Body of pancreas (tissue), 4 donors: ENCODE data around the gene NDC1. TPM values are rescaled to one million over a fixed set of nuclear protein-coding genes. Genes with fewer than 3 reads are reported as not detected.

Experiments used
- ATAC-seq: fragments of 150-250 bp; one replicate; pipeline ENCODE4 v1.9.1; 2016
- DNase-seq, 4 donors: peaks; one replicate each; pipeline ENCODE4 v3.0.0-alpha.2; 2019
- H3K27ac ChIP-seq, 4 donors: fragments of 200-600 bp; sonication (generic); 1 replicate in 3 of 4; 2 replicates in 1 of 4; pipeline versions ENCODE4 v1.5.1 to v1.6.1; 2016 to 2019; ENCODE audit warnings: mild to moderate bottlenecking in 1 of 4, mixed read lengths in 1 of 4, moderate library complexity in 1 of 4
- H3K27me3 ChIP-seq, 2 donors: fragments of 200-600 bp; sonication (generic); one replicate each; pipeline ENCODE4 v1.6.0; 2016; ENCODE audit warnings: mild to moderate bottlenecking in 1 of 2
- H3K36me3 ChIP-seq, 2 donors: fragments of 200-600 bp; sonication (generic); replicated peaks in 1 of 2; 2 replicates each; pipeline ENCODE4 v1.5.1; 2016; ENCODE audit warnings: low read depth in 2 of 2; ENCODE audit not compliant: insufficient read depth in 1 of 2
- H3K4me1 ChIP-seq: fragments of 200-600 bp; sonication (generic); one replicate; pipeline ENCODE4 v1.6.0; 2016
- H3K4me3 ChIP-seq, 2 donors: fragments of 200-600 bp; sonication (generic); 1 replicate in 1 of 2; 2 replicates in 1 of 2; pipeline ENCODE4 v1.5.1; 2016 to 2019
- H3K9me3 ChIP-seq, 3 donors: fragments of 200-600 bp; sonication (generic); 1 replicate in 2 of 3; 2 replicates in 1 of 3; pipeline ENCODE4 v1.5.1; 2016
- POLR2A ChIP-seq, 3 donors: fragments of 450-650 bp; IDR thresholded peaks; one replicate each; pipeline ENCODE4 v1.6.1; 2016; ENCODE audit warnings: antibody characterized with exemption in 3 of 3, mild to moderate bottlenecking in 2 of 3
- WGBS, 2 donors: methylation state at CpG; one replicate each; pipeline ENCODE4 v1.1.5; 2017; 5-methylcytosine and 5-hydroxymethylcytosine counted together
- intact Hi-C: fragments of 100-400 bp; cut with DNase I; formaldehyde crosslinking; loops from one replicate; pipeline ENCODE4 v1.15.1; 2023
- small RNA-seq: library from RNA; depleted of rRNA; stranded (forward); fragments of <200 nt; gene quantifications from one replicate; pipeline ENCODE3, GENCODE V24; 2016
- total RNA-seq, 2 donors: library from RNA; depleted of rRNA; stranded (reverse); fragments of >200 nt; gene quantifications; one replicate each; pipeline ENCODE4 v1.1.0, GENCODE V29; 2016
- TF ChIP-seq, protein P1 (sequence below), 7 experiments: fragments of 450-650 bp in 4 of 7; fragments of 200-600 bp in 3 of 7; sonication (generic) in 3 of 7; IDR thresholded peaks; one replicate each; pipeline ENCODE4 v1.5.1; 2016 to 2019; ENCODE audit warnings: antibody characterized with exemption in 7 of 7

NDC1 gene
- total RNA-seq, 2 donors from 2014 or later: 2.3 to 7.3 TPM

DNA sequence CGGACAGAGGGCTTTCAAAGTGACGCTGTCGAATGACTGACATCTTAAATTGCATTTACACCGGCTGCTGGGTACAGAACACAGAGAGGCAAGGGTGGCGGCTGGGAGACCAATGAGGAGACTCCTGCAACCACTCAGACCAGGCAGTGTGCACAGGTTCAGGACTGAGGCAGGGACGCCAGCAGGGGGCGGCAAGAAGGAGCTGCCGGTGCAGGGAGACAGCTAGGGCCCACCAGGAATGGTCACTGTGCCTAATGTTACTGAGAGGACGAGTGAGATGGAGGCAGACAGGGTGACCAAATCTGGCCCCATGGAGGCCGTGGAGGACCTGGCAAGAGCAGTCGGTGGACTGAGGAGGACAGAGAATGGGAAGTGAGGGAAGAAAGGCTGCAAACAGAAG, 122.6 kb downstream of the NDC1 start:
- Histone ChIP-seq H3K27me3 (no peaks in the 10 kb centered on the region), H3K36me3 (no peaks in the 10 kb centered on the region), H3K27ac (no peak overlapping the region), H3K4me1 (no peaks in the 10 kb centered on the region), H3K9me3 (no peaks in the 10 kb centered on the region), H3K4me3 (no peak overlapping the region)
- TF ChIP-seq, protein P1, sequence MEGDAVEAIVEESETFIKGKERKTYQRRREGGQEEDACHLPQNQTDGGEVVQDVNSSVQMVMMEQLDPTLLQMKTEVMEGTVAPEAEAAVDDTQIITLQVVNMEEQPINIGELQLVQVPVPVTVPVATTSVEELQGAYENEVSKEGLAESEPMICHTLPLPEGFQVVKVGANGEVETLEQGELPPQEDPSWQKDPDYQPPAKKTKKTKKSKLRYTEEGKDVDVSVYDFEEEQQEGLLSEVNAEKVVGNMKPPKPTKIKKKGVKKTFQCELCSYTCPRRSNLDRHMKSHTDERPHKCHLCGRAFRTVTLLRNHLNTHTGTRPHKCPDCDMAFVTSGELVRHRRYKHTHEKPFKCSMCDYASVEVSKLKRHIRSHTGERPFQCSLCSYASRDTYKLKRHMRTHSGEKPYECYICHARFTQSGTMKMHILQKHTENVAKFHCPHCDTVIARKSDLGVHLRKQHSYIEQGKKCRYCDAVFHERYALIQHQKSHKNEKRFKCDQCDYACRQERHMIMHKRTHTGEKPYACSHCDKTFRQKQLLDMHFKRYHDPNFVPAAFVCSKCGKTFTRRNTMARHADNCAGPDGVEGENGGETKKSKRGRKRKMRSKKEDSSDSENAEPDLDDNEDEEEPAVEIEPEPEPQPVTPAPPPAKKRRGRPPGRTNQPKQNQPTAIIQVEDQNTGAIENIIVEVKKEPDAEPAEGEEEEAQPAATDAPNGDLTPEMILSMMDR (IDR thresholded peaks at IDR 0.05): peak in 3 of 7 experiments; percentile 9 to 24 (median 15)
- no peak for TF ChIP-seq POLR2A (IDR thresholded peaks at IDR 0.05)
- DNase-seq: peak in 2 of 4 donors; percentile 16 to 39
- 38 to 45% methylated on average over 11 of the region's 11 CpGs for WGBS, 2 donors
- intact Hi-C loops: no loop called here
- no peak for ATAC-seq

Small RNA genes within 50 kb of the gene (small RNA-seq; reads per million reads assigned to genes)
- gene AL049745.1 (not detected), gene RF00418 (not detected)

Other genes starting within 250 kb of the NDC1 start
- under 1 TPM in 1 of 2 donors, not detected in 1; 0.33 TPM for gene GLIS1, start 99.1 kb downstream of the NDC1 start, total RNA-seq
- gene YIPF1, start 51.5 kb upstream of the NDC1 start, total RNA-seq: 10 to 100 TPM; 16.1 to 21.1 TPM
- gene DIO1, start 55.9 kb upstream of the NDC1 start, total RNA-seq: not detected
- 10 to 100 TPM in 1 of 2 donors, 1 to 10 TPM in 1; 6.6 to 17.6 TPM for gene IFT25, start 107.4 kb upstream of the NDC1 start, total RNA-seq
- gene LRRC42, start 108.1 kb upstream of the NDC1 start, total RNA-seq: 10 to 100 TPM in 1 of 2 donors, 1 to 10 TPM in 1; 2.3 to 17.1 TPM
- not detected for gene LDLRAD1, start 179.9 kb upstream of the NDC1 start, total RNA-seq
- 100 to 1,000 TPM in 1 of 2 donors, 10 to 100 TPM in 1; 89.5 to 131 TPM for gene TMEM59, start 214.9 kb upstream of the NDC1 start, total RNA-seq
- 1 to 10 TPM; 1.3 to 2.9 TPM for gene TCEANC2, start 215.3 kb upstream of the NDC1 start, total RNA-seq